Ectodermal cell (in vitro differentiated cells): ENCODE measurements around the gene GTPBP2. TPM values are rescaled to one million over a fixed set of nuclear protein-coding genes. Genes with fewer than 3 reads are reported as not detected.

ENCODE experiments used
- H3K27ac ChIP-seq: 2 replicates; pipeline ENCODE4 v1.7.0; 2013; ENCODE audit warnings: mild to moderate bottlenecking, low read depth, low read length; ENCODE audit not compliant: insufficient read depth, poor library complexity, severe bottlenecking
- H3K27me3 ChIP-seq: 2 replicates; pipeline ENCODE4 v1.7.0; 2013; ENCODE audit warnings: mild to moderate bottlenecking, low read length; ENCODE audit not compliant: insufficient read depth, control insufficient read depth, poor library complexity, severe bottlenecking
- H3K36me3 ChIP-seq: one replicate; pipeline ENCODE4 v1.7.0; 2013; ENCODE audit warnings: low read length; ENCODE audit not compliant: control insufficient read depth, insufficient read depth
- H3K4me1 ChIP-seq: one replicate; pipeline ENCODE4 v1.7.0; 2013; ENCODE audit warnings: low read length; ENCODE audit not compliant: control insufficient read depth, insufficient read depth
- H3K4me3 ChIP-seq: 2 replicates; pipeline ENCODE4 v1.7.0; 2013; ENCODE audit warnings: low read depth, low read length, control low read depth; ENCODE audit not compliant: insufficient read depth
- H3K9me3 ChIP-seq: 2 replicates; pipeline ENCODE4 v1.7.0; 2013; ENCODE audit warnings: mild to moderate bottlenecking, low read length, moderate library complexity; ENCODE audit not compliant: control insufficient read depth
- WGBS, 2 experiments: methylation state at CpG; one replicate each; pipeline ENCODE4 v1.1.7; 2013; ENCODE audit warnings: missing lambda C conversion rate in 2 of 2; 5-methylcytosine and 5-hydroxymethylcytosine counted together
- polyA plus RNA-seq, 4 experiments: library from polyadenylated mRNA; stranded (reverse); fragments of 50-300 nt; gene quantifications; one replicate each; pipeline ENCODE4 v1.2.3, GENCODE V29; 2013

GTPBP2 gene, protein sequence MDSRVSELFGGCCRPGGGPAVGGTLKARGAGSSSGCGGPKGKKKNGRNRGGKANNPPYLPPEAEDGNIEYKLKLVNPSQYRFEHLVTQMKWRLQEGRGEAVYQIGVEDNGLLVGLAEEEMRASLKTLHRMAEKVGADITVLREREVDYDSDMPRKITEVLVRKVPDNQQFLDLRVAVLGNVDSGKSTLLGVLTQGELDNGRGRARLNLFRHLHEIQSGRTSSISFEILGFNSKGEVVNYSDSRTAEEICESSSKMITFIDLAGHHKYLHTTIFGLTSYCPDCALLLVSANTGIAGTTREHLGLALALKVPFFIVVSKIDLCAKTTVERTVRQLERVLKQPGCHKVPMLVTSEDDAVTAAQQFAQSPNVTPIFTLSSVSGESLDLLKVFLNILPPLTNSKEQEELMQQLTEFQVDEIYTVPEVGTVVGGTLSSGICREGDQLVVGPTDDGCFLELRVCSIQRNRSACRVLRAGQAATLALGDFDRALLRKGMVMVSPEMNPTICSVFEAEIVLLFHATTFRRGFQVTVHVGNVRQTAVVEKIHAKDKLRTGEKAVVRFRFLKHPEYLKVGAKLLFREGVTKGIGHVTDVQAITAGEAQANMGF
- 62.5 TPM for polyA plus RNA-seq (2013, experiment 1 of 4)
- 60.9 TPM for polyA plus RNA-seq (2013, experiment 2 of 4)
- polyA plus RNA-seq (2013, experiment 3 of 4) = 51.2 TPM
- 58.2 TPM for polyA plus RNA-seq (2013, experiment 4 of 4)

- no peaks in the 10 kb centered on the region for H3K9me3 ChIP-seq
- H3K36me3 ChIP-seq = peaks cover 22% of the 10 kb centered on the region
- WGBS, 2 experiments = 0% methylated on average over 46 of the region's 46 CpGs
- peak within 1 kb of the TSS; percentile 93 for H3K4me3 ChIP-seq
- H3K27ac ChIP-seq = peak within 1 kb of the TSS; percentile 97
- no peaks in the 10 kb centered on the region for H3K27me3 ChIP-seq
- H3K4me1 ChIP-seq = peaks cover 6% of the 10 kb centered on the region
These were observed at the start of gene GTPBP2 for GRCh38 chr6:43629104-43629504. Gene GTPBP2, minus strand, starts transcription at chr6:43629264. Its CDS starts 102 bp downstream, at chr6:43629162.

GRCh38 chr6:43678341-43678740 lies 49.3 kb upstream of the GTPBP2 start:
- Histone ChIP-seq H3K27ac (no peak overlapping the region), H3K36me3 (peaks cover 26% of the 10 kb centered on the region), H3K27me3 (no peaks in the 10 kb centered on the region), H3K4me1 (no peaks in the 10 kb centered on the region), H3K4me3 (no peak overlapping the region), H3K9me3 (no peaks in the 10 kb centered on the region)
- 97 to 98% methylated on average over 7 of the region's 7 CpGs for WGBS, 2 experiments

DNA sequence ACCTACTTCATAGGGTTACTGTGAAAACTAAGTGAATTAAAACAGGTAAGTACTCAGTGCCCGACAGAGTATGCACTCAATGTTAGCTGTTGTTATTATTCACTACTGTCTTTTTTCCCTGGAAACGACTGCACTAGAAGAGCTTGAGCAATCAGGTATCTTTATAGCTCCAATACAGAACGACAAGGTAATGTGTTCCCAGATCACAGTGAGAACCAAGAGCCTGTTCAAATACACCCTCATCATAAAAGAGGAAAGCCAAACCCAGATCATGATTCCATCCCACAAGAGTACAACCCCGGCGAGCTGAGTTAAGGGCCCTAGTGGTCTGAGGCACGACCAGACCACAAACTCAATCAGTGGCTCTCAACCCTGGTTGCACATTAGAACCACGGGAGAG lies 48.7 kb upstream of the GTPBP2 start:
- no peak overlapping the region for H3K4me3 ChIP-seq
- H3K36me3 ChIP-seq = peaks cover 26% of the 10 kb centered on the region
- no peaks in the 10 kb centered on the region for H3K9me3 ChIP-seq
- H3K27ac ChIP-seq = no peak overlapping the region
- H3K27me3 ChIP-seq = no peaks in the 10 kb centered on the region
- whole genome bisulfite sequencing, 2 experiments = 95 to 97% methylated on average over 7 of the region's 7 CpGs
- no peaks in the 10 kb centered on the region for H3K4me1 ChIP-seq

DNA sequence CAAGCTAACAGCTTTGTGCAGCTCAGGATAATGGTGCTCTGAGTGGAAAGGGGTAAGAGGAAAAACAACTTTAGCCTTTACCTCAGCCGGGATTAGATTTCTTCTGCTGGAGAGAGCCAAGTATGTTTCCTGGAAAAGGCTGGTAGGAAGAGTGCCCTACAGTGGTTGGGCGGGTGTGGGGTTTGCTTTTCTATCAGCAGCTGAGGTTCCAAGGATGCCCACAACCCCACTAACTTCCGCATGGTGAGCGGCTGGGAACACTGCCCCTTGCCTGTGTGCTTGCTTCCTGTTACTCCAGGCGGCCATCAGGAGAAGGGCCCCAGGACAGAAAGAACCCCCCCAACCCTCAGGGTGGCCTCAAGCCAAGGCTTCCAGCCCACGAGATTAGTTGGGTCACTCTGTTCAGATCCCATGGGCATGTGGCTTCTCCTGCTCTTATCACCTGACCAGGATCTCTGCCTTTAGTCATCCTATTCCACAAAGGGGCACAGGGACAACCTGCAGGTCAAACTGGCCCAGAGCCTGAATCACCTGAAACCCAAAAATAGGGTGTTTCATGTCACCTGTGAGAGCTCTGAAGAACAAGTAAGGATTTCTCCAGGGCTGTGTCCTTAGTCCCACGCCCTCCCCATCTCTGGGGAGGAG lies 48.0 kb upstream of the GTPBP2 start:
- no peaks in the 10 kb centered on the region for H3K4me1 ChIP-seq
- 93% methylated on average over 7 of the region's 7 CpGs for WGBS, 2 experiments
- no peak overlapping the region for H3K27ac ChIP-seq
- H3K9me3 ChIP-seq = no peaks in the 10 kb centered on the region
- H3K4me3 ChIP-seq = no peak overlapping the region
- no peaks in the 10 kb centered on the region for H3K27me3 ChIP-seq
- peaks cover 29% of the 10 kb centered on the region for H3K36me3 ChIP-seq

GRCh38 chr6:43674921-43675320 lies 45.9 kb upstream of the GTPBP2 start:
- Histone ChIP-seq H3K4me1 (peaks cover 3% of the 10 kb centered on the region), H3K27ac (no peak overlapping the region), H3K4me3 (no peak overlapping the region), H3K9me3 (no peaks in the 10 kb centered on the region), H3K27me3 (no peaks in the 10 kb centered on the region), H3K36me3 (peaks cover 29% of the 10 kb centered on the region)
- WGBS, 2 experiments = 96 to 98% methylated on average over 8 of the region's 8 CpGs

DNA sequence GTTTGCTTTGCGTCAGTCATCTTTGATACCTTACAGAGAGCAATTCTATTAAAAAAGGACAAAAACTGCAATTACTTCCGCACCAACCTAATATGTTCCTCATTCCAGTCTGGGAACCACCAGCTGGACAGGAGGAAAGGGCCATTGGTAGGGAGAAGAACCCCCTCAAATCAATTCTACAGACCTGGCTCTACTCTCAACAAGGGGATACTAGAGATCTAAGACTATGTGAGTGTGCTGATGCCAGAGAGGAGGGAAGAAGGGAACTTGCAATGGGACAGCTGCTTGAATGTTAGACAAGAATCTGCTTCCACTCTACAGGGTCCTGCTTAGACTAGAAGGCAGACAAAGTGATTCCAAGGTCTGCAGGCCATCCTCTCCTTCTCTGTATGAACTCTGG lies 45.2 kb upstream of the GTPBP2 start:
- Histone ChIP-seq H3K36me3 (peaks cover 29% of the 10 kb centered on the region), H3K4me3 (no peak overlapping the region), H3K27me3 (no peaks in the 10 kb centered on the region), H3K9me3 (no peaks in the 10 kb centered on the region), H3K27ac (no peak overlapping the region), H3K4me1 (peaks cover 10% of the 10 kb centered on the region)
- 86 to 100% methylated on average over 1 to 2 of the region's 2 CpGs for WGBS, 2 experiments

GRCh38 chr6:43673444-43674084 lies 44.5 kb upstream of the GTPBP2 start:
- Histone ChIP-seq H3K36me3 (peaks cover 29% of the 10 kb centered on the region), H3K9me3 (no peaks in the 10 kb centered on the region), H3K4me1 (peaks cover 16% of the 10 kb centered on the region), H3K27me3 (no peaks in the 10 kb centered on the region), H3K27ac (no peak overlapping the region), H3K4me3 (no peak overlapping the region)
- WGBS, 2 experiments = 95 to 96% methylated on average over 15 of the region's 15 CpGs

GRCh38 chr6:43671801-43672690 lies 43.0 kb upstream of the GTPBP2 start:
- H3K9me3 ChIP-seq = no peaks in the 10 kb centered on the region
- peaks cover 29% of the 10 kb centered on the region for H3K4me1 ChIP-seq

DNA sequence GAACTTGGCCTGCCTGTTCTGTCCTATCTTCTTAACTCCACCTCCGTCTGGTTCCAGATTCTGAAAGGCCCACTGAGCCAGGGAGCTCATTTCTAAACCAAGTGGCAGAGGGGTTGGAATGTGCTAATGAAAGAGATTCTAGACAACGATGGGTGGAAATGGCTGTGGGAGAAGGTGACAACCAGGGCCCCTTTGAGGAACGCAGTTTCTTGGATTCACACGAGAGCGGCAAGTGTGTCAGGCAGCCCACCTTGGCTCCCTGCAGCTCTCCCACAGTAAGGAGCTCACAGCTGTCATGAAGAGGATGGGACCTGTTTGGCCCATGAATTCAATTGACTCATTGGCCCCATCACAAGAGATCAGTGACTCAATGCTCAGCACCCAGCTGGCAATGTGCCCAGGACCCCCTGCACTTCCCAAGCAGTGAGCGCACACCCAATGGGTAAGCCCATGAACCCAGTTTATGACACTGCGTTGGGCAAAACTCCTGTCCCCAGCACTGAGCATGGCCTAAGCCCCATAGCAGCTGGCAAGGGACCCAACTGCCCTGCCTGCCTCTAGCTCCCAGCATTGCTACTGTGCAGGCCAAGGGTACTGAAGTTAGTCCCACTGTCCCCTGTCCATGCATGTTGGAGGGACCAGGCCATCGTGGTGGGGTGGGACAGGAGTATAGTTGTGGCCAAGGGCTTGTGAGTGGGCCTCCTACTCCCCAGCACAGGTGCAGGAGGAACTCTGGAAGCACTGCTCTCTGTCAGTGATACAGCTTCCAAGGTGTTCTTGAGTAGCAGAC lies 42.1 kb upstream of the GTPBP2 start:
- Histone ChIP-seq H3K27me3 (no peaks in the 10 kb centered on the region), H3K4me3 (no peak overlapping the region), H3K36me3 (peaks cover 20% of the 10 kb centered on the region), H3K4me1 (peaks cover 29% of the 10 kb centered on the region), H3K27ac (no peak overlapping the region), H3K9me3 (no peaks in the 10 kb centered on the region)
- 96% methylated on average over 8 of the region's 8 CpGs for WGBS, 2 experiments

More at GRCh38 chr6:43671801-43672690, 43.0 kb upstream of the GTPBP2 start:
- no peak overlapping the region for H3K4me3 ChIP-seq
- 93 to 95% methylated on average over 16 of the region's 16 CpGs for WGBS, 2 experiments
- no peaks in the 10 kb centered on the region for H3K27me3 ChIP-seq
- H3K36me3 ChIP-seq = peaks cover 20% of the 10 kb centered on the region
- no peak overlapping the region for H3K27ac ChIP-seq
